ENCODE results near the gene NKTR. TPM values are rescaled to one million over a fixed set of nuclear protein-coding genes. Genes with fewer than 3 reads are reported as not detected.
A peak's percentile ranks its signal among the peaks of the same experiment; 100 is the strongest.

NKTR gene
- total and polyA plus RNA-seq, 2 of the 13 experiments (the other 11 are each of a cell fraction or from before 2014, with no cell fraction given), result 41.3 to 59.6 TPM

DNA sequence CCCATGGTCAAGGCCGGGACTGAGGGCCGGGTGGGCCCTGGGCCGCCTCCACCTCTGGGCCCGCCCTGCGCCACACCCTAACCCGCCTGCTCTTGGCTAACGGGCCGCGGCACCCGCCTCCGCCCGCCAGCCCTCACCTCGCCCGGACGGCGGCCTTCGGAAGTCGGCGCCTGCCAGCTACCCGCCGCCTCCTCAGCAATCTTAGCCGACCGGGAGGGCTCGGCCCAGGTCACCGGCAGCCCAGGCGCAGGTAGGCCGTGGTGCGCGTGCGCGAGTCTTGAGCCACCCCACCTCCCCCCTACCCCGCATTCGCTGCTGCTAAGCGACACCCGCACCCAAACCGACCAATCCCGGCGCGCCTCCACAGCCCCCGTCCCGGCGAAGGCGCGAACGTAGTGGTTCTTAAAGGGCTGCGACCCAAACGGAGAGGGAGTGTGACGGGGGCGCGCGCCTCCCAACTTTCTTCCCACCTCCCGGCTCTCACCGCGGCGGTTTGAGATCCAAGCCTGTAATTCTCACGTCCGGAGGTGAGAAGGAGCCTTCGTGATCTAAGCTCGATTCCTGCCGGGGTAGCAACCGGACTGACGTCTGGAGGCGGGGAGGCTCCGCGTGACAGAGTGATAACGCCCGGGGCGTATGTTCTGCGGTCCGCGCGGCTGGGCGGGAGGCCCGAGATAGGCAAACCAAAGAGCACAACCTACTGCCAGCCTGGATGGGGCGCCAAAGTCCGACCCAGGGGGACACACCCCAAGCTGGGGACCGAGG, 18.6 kb upstream of the NKTR start, which contains the start of gene SEC22C (continued):
- TF ChIP-seq, protein P1, sequence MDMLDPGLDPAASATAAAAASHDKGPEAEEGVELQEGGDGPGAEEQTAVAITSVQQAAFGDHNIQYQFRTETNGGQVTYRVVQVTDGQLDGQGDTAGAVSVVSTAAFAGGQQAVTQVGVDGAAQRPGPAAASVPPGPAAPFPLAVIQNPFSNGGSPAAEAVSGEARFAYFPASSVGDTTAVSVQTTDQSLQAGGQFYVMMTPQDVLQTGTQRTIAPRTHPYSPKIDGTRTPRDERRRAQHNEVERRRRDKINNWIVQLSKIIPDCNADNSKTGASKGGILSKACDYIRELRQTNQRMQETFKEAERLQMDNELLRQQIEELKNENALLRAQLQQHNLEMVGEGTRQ (IDR thresholded peaks at IDR 0.05; ENCODE audit: low read depth, low read length), result no peak
- TF ChIP-seq, protein P1 (CRISPR knock-in tag; IDR thresholded peaks at IDR 0.05; ENCODE audit: borderline replicate concordance), result 0 out of 2 replicates have a peak, but pooled peaks have one; percentile 47
- TF ChIP-seq ZNF124 (CRISPR knock-in tag; IDR thresholded peaks at IDR 0.05) (0 out of 2 replicates have a peak, but pooled peaks have one; percentile 30), ZNF264 (CRISPR knock-in tag; IDR thresholded peaks at IDR 0.05) (no peak), DR1 (CRISPR knock-in tag; IDR thresholded peaks at IDR 0.05) (no peak; the same call in 1 of the 2 replicates), ZNF101 (CRISPR knock-in tag; IDR thresholded peaks at IDR 0.05; ENCODE audit: borderline replicate concordance, low read depth) (0 out of 2 replicates have a peak, but pooled peaks have one; percentile 59), GATA4 (IDR thresholded peaks at IDR 0.05; ENCODE audit: borderline replicate concordance, low read depth) (0 out of 2 replicates have a peak, but pooled peaks have one; percentile 26), TOPORS (CRISPR knock-in tag; IDR thresholded peaks at IDR 0.05) (no peak; the same call in 1 of the 2 replicates), CENPX (CRISPR knock-in tag; IDR thresholded peaks at IDR 0.05) (no peak), CEBPB (IDR thresholded peaks at IDR 0.05; ENCODE audit: borderline replicate concordance, low read depth, low read length) (no peak), ZNF644 (CRISPR knock-in tag; IDR thresholded peaks at IDR 0.05; ENCODE audit: low read depth) (no peak), ZNF562 (CRISPR knock-in tag; IDR thresholded peaks at IDR 0.05; ENCODE audit: borderline replicate concordance) (no peak), ZIK1 (CRISPR knock-in tag; IDR thresholded peaks at IDR 0.05; ENCODE audit: borderline replicate concordance, low read depth) (0 out of 2 replicates have a peak, but pooled peaks have one; percentile 18), ZSCAN29 (CRISPR knock-in tag; conservative IDR thresholded peaks at IDR 0.05) (peak; percentile 74; the same call in 1 of the 2 replicates), ELF4 (CRISPR knock-in tag; IDR thresholded peaks at IDR 0.05; ENCODE audit: borderline replicate concordance) (no peak; the same call in 1 of the 2 replicates)
- TF ChIP-seq, protein P2, sequence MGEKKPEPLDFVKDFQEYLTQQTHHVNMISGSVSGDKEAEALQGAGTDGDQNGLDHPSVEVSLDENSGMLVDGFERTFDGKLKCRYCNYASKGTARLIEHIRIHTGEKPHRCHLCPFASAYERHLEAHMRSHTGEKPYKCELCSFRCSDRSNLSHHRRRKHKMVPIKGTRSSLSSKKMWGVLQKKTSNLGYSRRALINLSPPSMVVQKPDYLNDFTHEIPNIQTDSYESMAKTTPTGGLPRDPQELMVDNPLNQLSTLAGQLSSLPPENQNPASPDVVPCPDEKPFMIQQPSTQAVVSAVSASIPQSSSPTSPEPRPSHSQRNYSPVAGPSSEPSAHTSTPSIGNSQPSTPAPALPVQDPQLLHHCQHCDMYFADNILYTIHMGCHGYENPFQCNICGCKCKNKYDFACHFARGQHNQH (CRISPR knock-in tag; IDR thresholded peaks at IDR 0.05), result peak; percentile 52
- TF ChIP-seq, protein P3, sequence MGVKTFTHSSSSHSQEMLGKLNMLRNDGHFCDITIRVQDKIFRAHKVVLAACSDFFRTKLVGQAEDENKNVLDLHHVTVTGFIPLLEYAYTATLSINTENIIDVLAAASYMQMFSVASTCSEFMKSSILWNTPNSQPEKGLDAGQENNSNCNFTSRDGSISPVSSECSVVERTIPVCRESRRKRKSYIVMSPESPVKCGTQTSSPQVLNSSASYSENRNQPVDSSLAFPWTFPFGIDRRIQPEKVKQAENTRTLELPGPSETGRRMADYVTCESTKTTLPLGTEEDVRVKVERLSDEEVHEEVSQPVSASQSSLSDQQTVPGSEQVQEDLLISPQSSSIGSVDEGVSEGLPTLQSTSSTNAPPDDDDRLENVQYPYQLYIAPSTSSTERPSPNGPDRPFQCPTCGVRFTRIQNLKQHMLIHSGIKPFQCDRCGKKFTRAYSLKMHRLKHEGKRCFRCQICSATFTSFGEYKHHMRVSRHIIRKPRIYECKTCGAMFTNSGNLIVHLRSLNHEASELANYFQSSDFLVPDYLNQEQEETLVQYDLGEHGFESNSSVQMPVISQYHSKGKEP (CRISPR knock-in tag; IDR thresholded peaks at IDR 0.05), result no peak
- TF ChIP-seq, protein P4, sequence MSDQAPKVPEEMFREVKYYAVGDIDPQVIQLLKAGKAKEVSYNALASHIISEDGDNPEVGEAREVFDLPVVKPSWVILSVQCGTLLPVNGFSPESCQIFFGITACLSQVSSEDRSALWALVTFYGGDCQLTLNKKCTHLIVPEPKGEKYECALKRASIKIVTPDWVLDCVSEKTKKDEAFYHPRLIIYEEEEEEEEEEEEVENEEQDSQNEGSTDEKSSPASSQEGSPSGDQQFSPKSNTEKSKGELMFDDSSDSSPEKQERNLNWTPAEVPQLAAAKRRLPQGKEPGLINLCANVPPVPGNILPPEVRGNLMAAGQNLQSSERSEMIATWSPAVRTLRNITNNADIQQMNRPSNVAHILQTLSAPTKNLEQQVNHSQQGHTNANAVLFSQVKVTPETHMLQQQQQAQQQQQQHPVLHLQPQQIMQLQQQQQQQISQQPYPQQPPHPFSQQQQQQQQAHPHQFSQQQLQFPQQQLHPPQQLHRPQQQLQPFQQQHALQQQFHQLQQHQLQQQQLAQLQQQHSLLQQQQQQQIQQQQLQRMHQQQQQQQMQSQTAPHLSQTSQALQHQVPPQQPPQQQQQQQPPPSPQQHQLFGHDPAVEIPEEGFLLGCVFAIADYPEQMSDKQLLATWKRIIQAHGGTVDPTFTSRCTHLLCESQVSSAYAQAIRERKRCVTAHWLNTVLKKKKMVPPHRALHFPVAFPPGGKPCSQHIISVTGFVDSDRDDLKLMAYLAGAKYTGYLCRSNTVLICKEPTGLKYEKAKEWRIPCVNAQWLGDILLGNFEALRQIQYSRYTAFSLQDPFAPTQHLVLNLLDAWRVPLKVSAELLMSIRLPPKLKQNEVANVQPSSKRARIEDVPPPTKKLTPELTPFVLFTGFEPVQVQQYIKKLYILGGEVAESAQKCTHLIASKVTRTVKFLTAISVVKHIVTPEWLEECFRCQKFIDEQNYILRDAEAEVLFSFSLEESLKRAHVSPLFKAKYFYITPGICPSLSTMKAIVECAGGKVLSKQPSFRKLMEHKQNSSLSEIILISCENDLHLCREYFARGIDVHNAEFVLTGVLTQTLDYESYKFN (CRISPR knock-in tag; conservative IDR thresholded peaks at IDR 0.05), result peak; percentile 68
- TF ChIP-seq, protein P5, sequence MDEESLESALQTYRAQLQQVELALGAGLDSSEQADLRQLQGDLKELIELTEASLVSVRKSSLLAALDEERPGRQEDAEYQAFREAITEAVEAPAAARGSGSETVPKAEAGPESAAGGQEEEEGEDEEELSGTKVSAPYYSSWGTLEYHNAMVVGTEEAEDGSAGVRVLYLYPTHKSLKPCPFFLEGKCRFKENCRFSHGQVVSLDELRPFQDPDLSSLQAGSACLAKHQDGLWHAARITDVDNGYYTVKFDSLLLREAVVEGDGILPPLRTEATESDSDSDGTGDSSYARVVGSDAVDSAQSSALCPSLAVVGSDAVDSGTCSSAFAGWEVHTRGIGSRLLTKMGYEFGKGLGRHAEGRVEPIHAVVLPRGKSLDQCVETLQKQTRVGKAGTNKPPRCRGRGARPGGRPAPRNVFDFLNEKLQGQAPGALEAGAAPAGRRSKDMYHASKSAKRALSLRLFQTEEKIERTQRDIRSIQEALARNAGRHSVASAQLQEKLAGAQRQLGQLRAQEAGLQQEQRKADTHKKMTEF (CRISPR knock-in tag; IDR thresholded peaks at IDR 0.05), result peak; percentile 77
